Neural progenitor cell (in vitro differentiated cells): Measurements from ENCODE around the gene TNIK.

Source experiments
- EZH2 ChIP-seq: fragments of 200-600 bp; sonication (generic); IDR thresholded peaks from 2 replicates; pipeline ENCODE4 v1.6.1; 2017; ENCODE audit warnings: antibody characterized with exemption, mild to moderate bottlenecking, moderate library complexity
- TF ChIP-seq, protein P1 (sequence below): fragments of 200-600 bp; sonication (generic); IDR thresholded peaks from 2 replicates; pipeline ENCODE4 v1.5.1; 2017; ENCODE audit warnings: antibody characterized with exemption, mild to moderate bottlenecking

DNA sequence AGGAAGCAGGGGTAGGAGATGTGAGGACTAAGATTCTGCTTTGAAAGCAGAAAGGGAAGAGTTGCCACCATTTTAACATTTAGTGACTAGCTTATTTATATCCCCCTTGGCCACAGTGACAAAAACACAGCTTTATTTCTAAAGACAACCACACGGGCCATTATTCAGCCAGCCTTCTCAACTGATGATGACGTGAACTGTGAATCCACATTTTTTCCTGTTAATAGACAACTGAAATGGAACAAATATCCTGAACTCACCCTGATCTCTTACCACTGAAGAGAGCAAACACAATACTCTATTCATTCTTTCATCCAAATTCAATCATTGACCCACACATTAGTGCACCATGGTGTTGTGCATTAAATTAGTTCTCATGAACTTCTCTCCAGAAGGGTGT is 145.1 kb downstream of the TNIK start:
- TF ChIP-seq, protein P1, sequence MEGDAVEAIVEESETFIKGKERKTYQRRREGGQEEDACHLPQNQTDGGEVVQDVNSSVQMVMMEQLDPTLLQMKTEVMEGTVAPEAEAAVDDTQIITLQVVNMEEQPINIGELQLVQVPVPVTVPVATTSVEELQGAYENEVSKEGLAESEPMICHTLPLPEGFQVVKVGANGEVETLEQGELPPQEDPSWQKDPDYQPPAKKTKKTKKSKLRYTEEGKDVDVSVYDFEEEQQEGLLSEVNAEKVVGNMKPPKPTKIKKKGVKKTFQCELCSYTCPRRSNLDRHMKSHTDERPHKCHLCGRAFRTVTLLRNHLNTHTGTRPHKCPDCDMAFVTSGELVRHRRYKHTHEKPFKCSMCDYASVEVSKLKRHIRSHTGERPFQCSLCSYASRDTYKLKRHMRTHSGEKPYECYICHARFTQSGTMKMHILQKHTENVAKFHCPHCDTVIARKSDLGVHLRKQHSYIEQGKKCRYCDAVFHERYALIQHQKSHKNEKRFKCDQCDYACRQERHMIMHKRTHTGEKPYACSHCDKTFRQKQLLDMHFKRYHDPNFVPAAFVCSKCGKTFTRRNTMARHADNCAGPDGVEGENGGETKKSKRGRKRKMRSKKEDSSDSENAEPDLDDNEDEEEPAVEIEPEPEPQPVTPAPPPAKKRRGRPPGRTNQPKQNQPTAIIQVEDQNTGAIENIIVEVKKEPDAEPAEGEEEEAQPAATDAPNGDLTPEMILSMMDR, result no peak
- TF ChIP-seq EZH2, result no peak
